GM12874 (cell line): ENCODE data around the gene FOXP4.

Experiments
- CTCF ChIP-seq: IDR thresholded peaks from 2 replicates; pipeline ENCODE4 v1.5.1; 2011; ENCODE audit warnings: low read depth, mild to moderate bottlenecking, control low read depth, low read length, moderate library complexity; ENCODE audit not compliant: insufficient read depth

FOXP4 gene

GRCh38 chr6:41539204-41539603, 7.0 kb upstream of the FOXP4 start:
- no peak for TF ChIP-seq CTCF

DNA sequence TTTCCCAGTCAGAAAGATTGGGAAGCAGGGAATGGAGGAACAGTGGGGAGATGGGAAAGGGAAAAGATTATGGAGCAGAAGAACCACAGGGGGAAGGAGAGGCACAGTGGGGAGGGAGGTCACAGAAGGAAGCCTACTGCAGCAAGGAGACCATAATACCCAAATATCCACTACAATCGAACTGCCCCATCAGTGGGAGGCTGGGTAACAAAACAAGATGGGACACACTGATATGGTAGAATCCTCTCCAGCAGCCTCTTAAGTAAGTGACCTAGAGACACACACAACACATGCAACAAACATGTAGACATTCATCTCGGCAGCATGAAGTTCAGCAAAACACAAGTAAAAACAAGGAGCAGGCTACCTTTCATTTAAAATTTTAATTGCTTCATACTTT, 4.8 kb upstream of the FOXP4 start:
- TF ChIP-seq CTCF, result no peak

GRCh38 chr6:41543087-41543486, 3.1 kb upstream of the FOXP4 start:
- no peak for TF ChIP-seq CTCF

- TF ChIP-seq CTCF, result no peak
These were observed 906 bp upstream of the FOXP4 start for GRCh38 chr6:41545247-41545702.

GRCh38 chr6:41546475-41546865, 289 bp downstream of the FOXP4 start:
- TF ChIP-seq CTCF, result no peak

DNA sequence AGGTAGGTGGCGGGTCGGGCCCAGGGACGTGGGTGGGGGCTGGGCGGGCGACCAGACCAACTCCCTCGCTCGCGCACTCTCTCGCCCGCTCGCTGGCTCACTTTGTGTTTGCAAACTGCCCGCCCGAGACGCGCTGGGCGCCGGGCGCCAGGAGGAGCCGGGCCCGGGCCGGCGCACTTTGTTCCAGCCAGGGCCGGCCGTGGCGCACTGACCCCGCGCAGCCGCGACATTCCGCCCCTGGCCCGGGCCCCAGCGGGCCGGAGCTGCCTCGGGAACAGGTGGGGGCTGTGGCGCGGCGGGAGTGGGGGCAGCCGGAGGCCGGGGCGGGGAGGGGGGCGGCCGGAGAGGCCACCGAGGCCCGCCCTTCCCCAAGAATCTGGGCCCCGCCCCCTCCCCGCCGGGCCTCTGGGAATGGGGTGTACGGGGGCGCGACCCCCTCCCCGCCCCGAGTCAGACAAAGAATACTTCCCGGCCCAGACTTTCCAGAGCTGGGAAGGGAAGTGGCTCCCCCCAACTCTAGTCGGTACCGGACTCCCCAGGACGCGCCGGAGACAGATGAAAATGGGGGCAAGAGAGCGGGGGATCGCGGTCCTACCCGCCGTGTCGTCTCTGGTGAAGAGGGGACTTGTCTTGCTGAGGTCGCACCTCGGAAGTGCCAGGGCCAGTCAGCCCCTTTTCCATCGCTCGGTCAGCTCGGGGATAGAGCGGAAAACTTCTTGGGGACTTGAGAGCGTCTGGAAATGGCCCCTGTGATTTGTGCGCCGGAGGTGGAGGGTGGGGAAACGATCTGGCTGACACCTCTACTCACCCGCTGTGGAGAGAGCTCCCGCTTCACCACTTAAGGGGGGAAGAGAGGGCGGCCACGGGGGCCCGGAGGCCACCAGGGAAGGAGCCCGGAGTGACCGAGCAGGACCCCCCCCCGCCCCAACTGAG, 951 bp downstream of the FOXP4 start:
- no peak for TF ChIP-seq CTCF

GRCh38 chr6:41547799-41548097, 1.6 kb downstream of the FOXP4 start:
- no peak for TF ChIP-seq CTCF
